Trophoblast cell (in vitro differentiated cells and primary cell): ENCODE data around the gene KLK1.

ENCODE experiments used
- DNase-seq, 2 donors: peaks; one replicate each; pipeline ENCODE4 v3.0.0-alpha.2; 2016
- H2AFZ ChIP-seq: 2 replicates; pipeline ENCODE4 v1.6.1; 2013; ENCODE audit warnings: low read length, moderate library complexity, mild to moderate bottlenecking; ENCODE audit not compliant: insufficient read depth, poor library complexity
- H2AK5ac ChIP-seq: 2 replicates; pipeline ENCODE4 v1.6.1; 2013; ENCODE audit warnings: mild to moderate bottlenecking, low read length
- H2BK120ac ChIP-seq: 2 replicates; pipeline ENCODE4 v1.6.1; 2013; ENCODE audit warnings: low read length, mild to moderate bottlenecking, moderate library complexity; ENCODE audit not compliant: insufficient read depth, poor library complexity
- H2BK12ac ChIP-seq: 2 replicates; pipeline ENCODE4 v1.6.1; 2013; ENCODE audit warnings: mild to moderate bottlenecking, low read length, moderate library complexity
- H2BK5ac ChIP-seq: 2 replicates; pipeline ENCODE4 v1.6.1; 2013; ENCODE audit warnings: low read length, low read depth, moderate library complexity, mild to moderate bottlenecking; ENCODE audit not compliant: poor library complexity
- H3K14ac ChIP-seq: 2 replicates; pipeline ENCODE4 v1.6.1; 2013; ENCODE audit warnings: mild to moderate bottlenecking, low read length
- H3K18ac ChIP-seq: 2 replicates; pipeline ENCODE4 v1.6.1; 2013; ENCODE audit warnings: mild to moderate bottlenecking, low read length
- H3K23ac ChIP-seq: 2 replicates; pipeline ENCODE4 v1.6.1; 2013; ENCODE audit warnings: low read length
- H3K27ac ChIP-seq: 2 replicates; pipeline ENCODE4 v1.5.1; 2013; ENCODE audit warnings: low read depth, mild to moderate bottlenecking, inconsistent platforms, low read length, moderate library complexity
- H3K27me3 ChIP-seq: 2 replicates; pipeline ENCODE4 v1.6.1; 2013; ENCODE audit warnings: inconsistent platforms, mild to moderate bottlenecking, low read length, moderate library complexity; ENCODE audit not compliant: insufficient read depth
- H3K36me3 ChIP-seq, 2 experiments: 1 replicate in 1 of 2; 2 replicates in 1 of 2; pipeline ENCODE4 v1.6.1; 2013; ENCODE audit warnings: low read length in 2 of 2, mild to moderate bottlenecking in 2 of 2, moderate library complexity in 1 of 2; ENCODE audit not compliant: insufficient read depth in 2 of 2, control insufficient read depth in 1 of 2
- H3K4ac ChIP-seq: 2 replicates; pipeline ENCODE4 v1.6.1; 2013; ENCODE audit warnings: low read depth, mild to moderate bottlenecking, low read length, moderate library complexity
- H3K4me1 ChIP-seq, 2 experiments: 1 replicate in 1 of 2; 2 replicates in 1 of 2; pipeline ENCODE4 v1.6.1; 2013; ENCODE audit warnings: low read length in 2 of 2, mild to moderate bottlenecking in 2 of 2, moderate library complexity in 1 of 2; ENCODE audit not compliant: insufficient read depth in 2 of 2, control insufficient read depth in 1 of 2
- H3K4me2 ChIP-seq: 2 replicates; pipeline ENCODE4 v1.6.1; 2013; ENCODE audit warnings: inconsistent platforms, mild to moderate bottlenecking, low read length, moderate library complexity
- H3K4me3 ChIP-seq: 2 replicates; pipeline ENCODE4 v1.5.1; 2013; ENCODE audit warnings: mild to moderate bottlenecking, low read depth, low read length, inconsistent platforms
- H3K79me1 ChIP-seq: one replicate; pipeline ENCODE4 v1.6.1; 2013; ENCODE audit warnings: low read length
- H3K79me2 ChIP-seq: 2 replicates; pipeline ENCODE4 v1.6.1; 2013; ENCODE audit warnings: low read length, mild to moderate bottlenecking; ENCODE audit not compliant: control insufficient read depth, insufficient read depth, poor library complexity
- H3K9ac ChIP-seq: 2 replicates; pipeline ENCODE4 v1.6.1; 2013; ENCODE audit warnings: mild to moderate bottlenecking, low read length
- H3K9me3 ChIP-seq: 2 replicates; pipeline ENCODE4 v1.6.1; 2013; ENCODE audit warnings: low read depth, mild to moderate bottlenecking, control low read depth, inconsistent platforms, low read length; ENCODE audit not compliant: insufficient read depth
- H4K12ac ChIP-seq: 2 replicates; pipeline ENCODE4 v1.6.1; 2013; ENCODE audit warnings: low read depth, mild to moderate bottlenecking, low read length, moderate library complexity
- H4K8ac ChIP-seq: 2 replicates; pipeline ENCODE4 v1.6.1; 2013; ENCODE audit warnings: low read depth, mild to moderate bottlenecking, low read length, moderate library complexity
- H4K91ac ChIP-seq: one replicate; pipeline ENCODE4 v1.6.1; 2013; ENCODE audit warnings: low read depth, mild to moderate bottlenecking, low read length, moderate library complexity
- WGBS: extraction: QIAGEN DNeasy Blood & Tissue Kit; methylation state at CpG from one replicate; pipeline ENCODE4 v1.1.7; 2013; ENCODE audit warnings: missing lambda C conversion rate; ENCODE audit not compliant: insufficient read length, insufficient coverage; ENCODE audit errors: extremely low coverage; 5-methylcytosine and 5-hydroxymethylcytosine counted together

The KLK1 gene

DNA sequence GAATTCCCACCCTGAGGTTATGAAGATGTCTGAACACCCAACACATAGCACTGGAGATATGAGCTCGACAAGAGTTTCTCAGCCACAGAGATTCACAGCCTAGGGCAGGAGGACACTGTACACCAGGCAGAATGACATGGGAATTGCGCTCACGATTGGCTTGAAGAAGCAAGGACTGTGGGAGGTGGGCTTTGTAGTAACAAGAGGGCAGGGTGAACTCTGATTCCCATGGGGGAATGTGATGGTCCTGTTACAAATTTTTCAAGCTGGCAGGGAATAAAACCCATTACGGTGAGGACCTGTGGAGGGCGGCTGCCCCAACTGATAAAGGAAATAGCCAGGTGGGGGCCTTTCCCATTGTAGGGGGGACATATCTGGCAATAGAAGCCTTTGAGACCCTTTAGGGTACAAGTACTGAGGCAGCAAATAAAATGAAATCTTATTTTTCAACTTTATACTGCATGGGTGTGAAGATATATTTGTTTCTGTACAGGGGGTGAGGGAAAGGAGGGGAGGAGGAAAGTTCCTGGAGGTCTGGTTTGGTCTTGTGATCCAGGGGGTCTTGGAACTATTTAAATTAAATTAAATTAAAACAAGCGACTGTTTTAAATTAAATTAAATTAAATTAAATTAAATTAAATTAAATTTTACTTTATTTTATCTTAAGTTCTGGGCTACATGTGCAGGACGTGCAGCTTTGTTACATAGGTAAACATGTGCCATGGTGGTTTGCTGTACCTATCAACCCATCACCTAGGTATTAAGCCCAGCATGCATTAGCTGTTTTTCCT lies 38.1 kb upstream of the KLK1 start:
- WGBS: no CpG with 5 or more reads among the region's 7 CpGs
- H3K27ac ChIP-seq: no peak overlapping the region
- no peak for DNase-seq
- H3K23ac ChIP-seq: no peak overlapping the region
- no peaks in the 10 kb centered on the region for H3K36me3 ChIP-seq
- H2BK12ac ChIP-seq: no peak overlapping the region
- H2AFZ ChIP-seq: no peak overlapping the region
- H3K18ac ChIP-seq: no peak overlapping the region
- no peaks in the 10 kb centered on the region for H3K79me1 ChIP-seq
- peak overlapping the region; percentile 12 for H3K9ac ChIP-seq
- no peak overlapping the region for H2BK120ac ChIP-seq
- H4K8ac ChIP-seq: no peak overlapping the region
- H4K12ac ChIP-seq: no peak overlapping the region
- H3K4me2 ChIP-seq: no peak overlapping the region
- no peaks in the 10 kb centered on the region for H3K27me3 ChIP-seq
- H3K4ac ChIP-seq: no peak overlapping the region
- no peak overlapping the region for H2AK5ac ChIP-seq
- no peak overlapping the region for H3K14ac ChIP-seq
- no peak overlapping the region for H2BK5ac ChIP-seq
- no peak overlapping the region for H4K91ac ChIP-seq
- H3K9me3 ChIP-seq: peaks cover 9% of the 10 kb centered on the region
- H3K79me2 ChIP-seq: no peaks in the 10 kb centered on the region
- H3K4me1 ChIP-seq: no peaks in the 10 kb centered on the region
- H3K4me3 ChIP-seq: no peak overlapping the region

DNA sequence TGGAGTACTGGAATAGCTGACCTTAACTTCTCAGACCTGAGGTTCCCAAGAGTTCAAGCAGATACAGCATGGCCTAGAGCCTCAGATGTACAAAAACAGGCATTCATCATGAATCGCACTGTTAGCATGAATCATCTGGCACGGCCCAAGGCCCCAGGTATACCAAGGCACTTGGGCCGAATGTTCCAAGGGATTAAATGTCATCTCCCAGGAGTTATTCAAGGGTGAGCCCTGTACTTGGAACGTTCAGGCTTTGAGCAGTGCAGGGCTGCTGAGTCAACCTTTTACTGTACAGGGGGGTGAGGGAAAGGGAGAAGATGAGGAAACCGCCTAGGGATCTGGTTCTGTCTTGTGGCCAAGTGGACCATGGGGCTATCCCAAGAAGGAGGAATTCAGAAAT lies 37.4 kb upstream of the KLK1 start:
- Histone ChIP-seq H3K9ac (no peak overlapping the region), H3K23ac (no peak overlapping the region), H3K4me3 (no peak overlapping the region), H3K27me3 (no peaks in the 10 kb centered on the region), H3K79me1 (no peaks in the 10 kb centered on the region), H3K9me3 (peaks cover 9% of the 10 kb centered on the region), H3K14ac (no peak overlapping the region), H3K4me2 (no peak overlapping the region), H4K91ac (no peak overlapping the region), H3K18ac (no peak overlapping the region), H3K27ac (no peak overlapping the region), H3K4me1 (no peaks in the 10 kb centered on the region), H3K79me2 (no peaks in the 10 kb centered on the region), H2AK5ac (no peak overlapping the region), H2AFZ (no peak overlapping the region), H3K4ac (no peak overlapping the region), H2BK5ac (no peak overlapping the region), H2BK12ac (no peak overlapping the region), H3K36me3 (no peaks in the 10 kb centered on the region), H4K8ac (no peak overlapping the region), H2BK120ac (no peak overlapping the region), H4K12ac (no peak overlapping the region)
- WGBS: no CpG with 5 or more reads among the region's 5 CpGs
- no peak for DNase-seq

GRCh38 chr19:50859849-50860248 lies 36.3 kb upstream of the KLK1 start:
- no peak overlapping the region for H3K4me2 ChIP-seq
- no peak overlapping the region for H2AK5ac ChIP-seq
- no peak overlapping the region for H3K9ac ChIP-seq
- H2BK12ac ChIP-seq: no peak overlapping the region
- no CpG with 5 or more reads among the region's 4 CpGs for whole genome bisulfite sequencing
- H3K79me2 ChIP-seq: no peaks in the 10 kb centered on the region
- no peaks in the 10 kb centered on the region for H3K79me1 ChIP-seq
- H3K4me1 ChIP-seq: no peaks in the 10 kb centered on the region
- H2AFZ ChIP-seq: no peak overlapping the region
- no peak overlapping the region for H3K4ac ChIP-seq
- DNase-seq: no peak
- H3K27ac ChIP-seq: no peak overlapping the region
- no peak overlapping the region for H3K14ac ChIP-seq
- no peaks in the 10 kb centered on the region for H3K27me3 ChIP-seq
- no peak overlapping the region for H4K8ac ChIP-seq
- no peak overlapping the region for H3K18ac ChIP-seq
- no peak overlapping the region for H4K91ac ChIP-seq
- no peaks in the 10 kb centered on the region for H3K36me3 ChIP-seq
- H3K9me3 ChIP-seq: peaks cover 9% of the 10 kb centered on the region
- H2BK120ac ChIP-seq: no peak overlapping the region
- H4K12ac ChIP-seq: no peak overlapping the region
- no peak overlapping the region for H3K4me3 ChIP-seq
- H3K23ac ChIP-seq: no peak overlapping the region
- H2BK5ac ChIP-seq: no peak overlapping the region

DNA sequence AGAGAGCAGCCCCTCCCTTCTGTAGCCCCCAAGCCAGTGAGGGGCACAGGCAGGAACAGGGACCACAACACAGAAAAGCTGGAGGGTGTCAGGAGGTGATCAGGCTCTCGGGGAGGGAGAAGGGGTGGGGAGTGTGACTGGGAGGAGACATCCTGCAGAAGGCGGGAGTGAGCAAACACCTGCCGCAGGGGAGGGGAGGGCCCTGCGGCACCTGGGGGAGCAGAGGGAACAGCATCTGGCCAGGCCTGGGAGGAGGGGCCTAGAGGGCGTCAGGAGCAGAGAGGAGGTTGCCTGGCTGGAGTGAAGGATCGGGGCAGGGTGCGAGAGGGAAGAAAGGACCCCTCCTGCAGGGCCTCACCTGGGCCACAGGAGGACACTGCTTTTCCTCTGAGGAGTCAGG lies 35.3 kb upstream of the KLK1 start:
- WGBS: no CpG with 5 or more reads among the region's 7 CpGs
- Histone ChIP-seq H3K23ac (no peak overlapping the region), H3K4me1 (no peaks in the 10 kb centered on the region), H3K4ac (no peak overlapping the region), H2BK12ac (no peak overlapping the region), H3K79me2 (no peaks in the 10 kb centered on the region), H2AFZ (no peak overlapping the region), H3K4me2 (no peak overlapping the region), H4K8ac (no peak overlapping the region), H3K4me3 (peak overlapping the region; percentile 3), H3K36me3 (no peaks in the 10 kb centered on the region), H3K9ac (no peak overlapping the region), H3K14ac (no peak overlapping the region), H3K79me1 (no peaks in the 10 kb centered on the region), H3K27ac (no peak overlapping the region), H3K27me3 (no peaks in the 10 kb centered on the region), H2AK5ac (no peak overlapping the region), H4K12ac (no peak overlapping the region), H3K18ac (no peak overlapping the region), H2BK120ac (no peak overlapping the region), H3K9me3 (peaks cover 9% of the 10 kb centered on the region), H4K91ac (no peak overlapping the region), H2BK5ac (no peak overlapping the region)
- no peak for DNase-seq
